NCI-H526 (cell line): ENCODE measurements around the gene DMBX1.

ENCODE experiments used
- DNase-seq, 2 experiments: peaks; one replicate each; lab custom pipeline; 2025; lab: John Stamatoyannopoulos, UW

DMBX1 gene

DNA sequence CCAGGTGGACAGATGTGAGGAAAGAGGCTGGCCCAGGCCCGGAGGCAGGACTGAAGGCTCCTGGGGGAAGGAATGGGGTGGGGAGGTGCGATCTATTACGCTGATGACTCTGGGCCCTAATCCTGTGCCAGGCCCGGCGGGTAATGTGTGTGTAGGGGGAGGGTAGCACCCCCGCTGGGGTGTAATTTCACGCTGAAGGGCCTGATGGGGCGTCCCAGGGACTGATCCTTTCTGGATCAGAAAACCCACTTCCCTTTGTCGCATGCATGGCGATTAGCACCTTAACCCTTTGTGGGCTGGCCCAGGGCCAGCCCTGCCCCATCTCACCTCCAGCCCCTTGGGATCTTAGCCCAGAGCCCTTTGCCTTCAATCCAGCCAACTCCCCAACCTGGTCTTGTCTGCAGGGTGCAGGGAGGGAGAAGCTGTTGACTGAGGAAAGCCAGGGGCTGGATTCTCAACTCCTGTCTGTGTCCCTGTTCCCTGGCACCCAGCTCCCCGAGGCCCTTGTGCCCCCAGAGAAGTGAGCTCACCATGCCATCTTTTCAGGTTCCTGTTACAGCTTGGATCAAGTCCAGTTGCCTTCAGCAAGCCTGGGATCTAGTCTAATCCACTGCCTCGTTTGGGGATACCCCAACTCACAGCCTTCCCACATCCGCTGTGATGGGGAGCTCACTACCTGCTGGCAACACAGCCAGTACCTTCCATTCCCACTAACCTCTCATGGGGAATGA, 35.8 kb downstream of the DMBX1 start:
- no peak for DNase-seq

DNA sequence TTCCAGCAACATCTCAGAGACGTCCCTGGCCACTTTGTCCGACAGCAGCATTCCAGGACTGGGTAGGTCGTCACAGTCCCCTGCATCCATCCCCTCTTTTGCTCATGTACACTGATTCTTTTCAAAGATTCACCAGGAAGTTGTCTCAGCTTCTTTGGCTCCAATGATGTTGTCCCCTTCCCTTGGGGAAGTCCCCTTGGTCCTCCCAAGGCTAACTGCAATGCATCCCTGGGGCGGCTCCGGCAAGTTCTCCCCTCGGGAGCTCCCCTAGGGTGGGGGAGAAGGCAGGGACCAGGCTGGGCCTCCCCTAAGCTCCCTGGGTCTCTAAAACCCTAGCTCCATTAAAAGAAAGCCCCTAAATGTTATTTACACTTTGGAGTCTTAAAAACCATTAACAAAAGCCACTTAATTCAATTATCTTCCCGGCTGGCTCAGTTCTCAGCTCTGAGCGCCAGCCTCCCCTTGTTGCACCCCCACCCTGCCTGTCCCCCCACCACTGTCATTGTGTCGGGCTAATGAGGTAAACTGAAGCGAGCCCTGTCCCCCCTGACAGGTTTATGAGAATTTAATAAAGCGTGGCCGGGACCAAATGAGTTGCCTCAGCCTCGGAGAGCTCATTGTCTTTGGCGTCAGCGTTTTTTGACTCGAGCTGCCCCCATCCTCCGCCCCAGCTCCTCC, 36.5 kb downstream of the DMBX1 start:
- no peak for DNase-seq

DNA sequence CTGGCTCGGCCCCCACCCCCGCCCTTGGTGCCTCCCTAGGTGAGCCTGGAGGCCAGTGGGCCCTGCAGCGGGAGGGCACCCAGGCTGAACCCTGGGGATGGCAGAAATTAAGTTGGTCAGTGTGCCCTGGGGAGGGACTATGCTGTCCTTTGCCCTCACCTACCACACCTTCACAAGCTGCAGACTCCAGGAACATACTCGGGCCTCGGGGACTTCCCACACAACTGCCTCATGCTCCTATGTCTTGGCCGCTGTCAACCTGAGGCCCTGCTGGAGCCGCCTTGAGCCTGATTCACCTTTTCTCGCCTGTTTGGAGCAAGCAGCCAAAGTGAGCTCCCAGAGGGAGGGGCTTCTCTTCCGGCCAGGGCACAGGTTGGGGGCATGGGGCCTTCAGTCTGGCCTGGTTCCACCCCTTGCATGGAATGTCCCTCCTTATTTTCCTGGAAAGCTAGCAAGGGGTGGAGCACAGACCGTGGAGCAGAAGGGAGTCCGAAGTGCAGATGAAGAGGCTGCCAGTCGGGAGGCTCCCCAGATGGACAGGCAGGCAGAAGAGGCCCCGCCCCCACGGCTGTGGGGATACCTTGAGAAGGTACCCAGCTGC, 37.2 kb downstream of the DMBX1 start:
- DNase-seq = no peak

DNA sequence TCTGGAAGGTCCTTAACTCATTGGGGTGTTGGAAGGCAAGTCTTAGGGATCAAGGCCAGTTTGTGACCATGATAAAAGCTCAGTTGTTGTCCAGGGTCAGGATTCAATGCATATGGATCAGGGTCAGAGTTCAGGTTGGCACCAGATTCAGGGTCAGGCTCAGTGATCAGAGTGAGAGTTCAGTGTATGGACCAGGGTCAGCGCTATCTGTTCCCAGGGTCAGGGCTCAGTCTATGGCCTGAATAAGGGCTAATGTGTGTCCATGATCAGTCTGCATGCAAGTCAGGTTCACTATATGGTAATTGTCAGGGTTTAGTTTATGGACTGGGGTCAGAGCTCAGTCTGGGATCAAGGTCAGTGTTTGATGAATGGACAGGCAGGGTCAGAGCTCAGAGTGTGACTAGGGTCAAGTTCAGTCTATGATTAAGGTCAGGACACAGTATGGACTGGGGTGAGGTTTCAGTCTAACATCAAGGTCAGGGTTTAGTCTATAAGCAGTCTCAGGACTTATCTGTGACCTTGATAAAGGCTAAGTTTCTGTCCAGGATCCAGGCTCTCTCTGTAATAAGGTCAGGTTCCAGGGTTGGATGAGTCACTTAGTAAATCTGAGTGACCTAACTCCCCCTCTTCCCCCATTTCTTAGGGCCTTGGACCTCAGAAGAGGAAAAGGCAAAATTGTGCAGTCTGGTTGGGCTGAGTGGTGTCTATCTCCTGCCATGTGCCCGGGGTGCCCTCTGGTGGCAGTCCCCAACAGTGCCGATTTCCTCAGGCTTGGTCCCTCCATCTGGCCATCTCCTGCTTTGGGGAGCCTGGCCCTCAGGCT, 38.0 kb downstream of the DMBX1 start:
- peak; percentile 7 to 82 for DNase-seq

DNA sequence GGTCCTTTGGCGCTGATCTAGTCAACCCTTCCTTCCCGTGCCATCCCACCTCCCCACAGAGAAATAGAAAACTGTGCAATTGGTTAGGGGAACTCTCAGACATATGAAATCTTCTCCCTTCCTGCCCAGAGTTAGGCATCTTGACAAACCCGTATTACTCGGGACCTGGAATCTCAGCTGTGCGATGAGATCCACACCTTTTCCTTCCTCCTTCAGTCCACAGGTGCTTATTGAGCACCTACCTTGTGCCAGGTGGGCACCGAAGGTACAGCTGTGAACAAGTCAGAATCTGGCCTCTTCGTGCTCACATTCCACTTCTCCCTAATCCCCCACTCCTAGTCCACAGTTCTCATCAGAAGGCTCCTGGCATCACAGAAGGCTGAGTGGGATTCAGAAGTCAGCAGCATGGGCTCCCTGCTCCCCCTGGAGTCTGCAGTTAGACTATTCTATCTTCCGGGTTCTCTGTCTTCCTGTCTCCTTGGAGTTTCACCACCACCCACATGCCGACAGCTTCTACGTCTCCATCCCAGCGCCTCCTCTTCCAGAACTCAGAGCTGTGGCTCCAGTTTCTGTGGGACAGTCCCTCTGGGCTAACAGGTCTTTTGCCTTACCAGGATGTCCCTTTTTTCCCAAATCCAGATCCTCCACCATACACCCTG, 38.8 kb downstream of the DMBX1 start:
- DNase-seq = peak in 1 of 2 experiments; percentile 29

DNA sequence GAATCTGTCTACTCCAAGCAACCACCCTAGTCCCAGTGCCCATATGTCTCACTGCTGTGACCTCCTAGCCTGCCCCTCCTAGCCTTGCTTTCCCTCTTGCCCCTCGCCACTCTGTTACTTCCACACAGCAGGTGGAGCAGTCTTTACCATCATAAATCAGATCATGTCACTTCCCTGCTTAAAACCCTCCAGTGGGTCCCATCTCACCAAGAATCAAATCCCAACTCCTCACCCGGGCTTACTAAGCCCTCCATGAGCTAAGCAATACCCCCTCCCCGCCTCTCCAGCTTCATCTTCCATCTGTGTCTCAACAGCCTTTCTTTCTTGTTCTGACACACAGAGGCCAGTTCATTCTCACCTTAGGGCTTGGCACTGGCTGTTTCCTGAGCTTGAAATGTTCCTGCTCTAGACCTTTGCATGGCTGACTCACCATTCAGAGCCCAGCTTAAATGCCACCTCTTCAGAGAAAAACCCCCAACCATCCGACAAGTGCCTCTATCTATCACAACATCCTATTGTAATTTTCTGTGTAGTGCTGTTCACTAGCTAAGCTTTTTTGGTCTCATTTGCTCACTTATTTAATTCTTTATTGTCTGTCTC, 39.5 kb downstream of the DMBX1 start:
- no peak for DNase-seq

DNA sequence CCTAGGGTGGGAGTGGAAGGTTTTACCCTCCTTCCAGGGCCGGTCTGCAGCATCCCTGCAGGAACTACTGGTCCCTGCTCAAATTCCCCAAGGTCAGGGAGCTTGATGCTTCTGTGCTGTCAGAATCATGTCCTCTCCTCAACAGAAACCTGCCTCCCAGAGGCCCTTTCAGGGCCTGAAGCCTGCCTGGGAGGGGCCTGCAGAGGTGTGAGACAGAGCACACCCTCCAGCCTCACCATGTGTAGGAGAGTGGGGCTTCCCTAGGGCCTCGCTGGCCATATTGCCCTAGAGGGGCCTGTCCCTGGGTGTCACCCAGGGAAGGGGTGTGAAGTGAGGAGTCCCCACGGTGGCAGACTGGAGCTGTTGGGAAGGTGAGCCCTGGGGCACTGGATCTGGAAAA, 40.7 kb downstream of the DMBX1 start:
- DNase-seq = no peak

DNA sequence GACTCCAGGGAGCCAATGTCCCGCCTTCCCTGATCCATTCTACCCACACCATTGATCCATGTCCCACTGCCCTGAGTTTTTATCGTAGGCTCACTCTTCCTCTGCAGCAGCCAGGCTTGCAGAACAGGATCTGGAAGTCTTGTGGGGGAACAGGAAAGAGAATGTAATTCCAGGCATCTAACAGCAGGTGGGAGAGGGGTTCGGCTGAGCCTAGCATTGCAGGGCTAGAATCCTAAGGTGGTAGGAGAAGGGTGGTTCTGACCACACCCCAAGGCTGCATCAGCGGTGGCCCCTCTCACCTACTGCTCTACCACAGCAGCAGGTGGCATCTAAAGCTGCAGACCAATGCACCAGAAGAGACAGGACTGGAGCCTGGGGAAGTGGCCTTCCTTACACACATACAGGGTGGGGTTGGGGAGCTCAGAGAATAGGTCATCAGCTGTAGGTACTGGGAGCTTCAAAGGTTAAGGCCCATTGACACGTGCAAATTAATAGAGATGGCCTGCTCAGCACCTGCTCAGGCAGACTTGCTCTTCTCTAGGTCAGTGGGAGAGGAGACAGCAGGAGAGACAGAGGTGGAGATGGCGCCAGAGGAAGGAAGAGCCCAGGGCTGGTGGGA, 41.3 kb downstream of the DMBX1 start:
- DNase-seq = peak in 1 of 2 experiments; percentile 33

DNA sequence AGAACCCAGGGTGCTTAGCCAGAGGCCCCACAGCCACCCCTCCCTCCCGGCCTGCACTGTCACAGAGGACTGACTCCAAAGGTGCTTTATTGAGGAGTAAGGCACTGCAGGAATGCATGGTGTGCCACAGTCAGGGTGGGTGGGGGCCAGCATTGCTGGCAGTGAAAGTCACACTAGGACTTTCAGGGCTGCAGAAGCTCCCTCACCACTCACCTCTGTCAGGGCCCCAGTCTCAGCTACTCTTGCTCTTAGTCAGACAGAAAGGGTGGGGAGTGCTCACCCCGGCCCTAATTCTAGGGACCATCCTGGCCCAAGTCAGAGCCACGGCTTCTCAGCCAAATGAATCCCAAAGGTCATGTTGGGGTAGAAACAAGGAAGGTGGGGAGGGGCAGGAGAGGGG, 42.5 kb downstream of the DMBX1 start:
- no peak for DNase-seq

DNA sequence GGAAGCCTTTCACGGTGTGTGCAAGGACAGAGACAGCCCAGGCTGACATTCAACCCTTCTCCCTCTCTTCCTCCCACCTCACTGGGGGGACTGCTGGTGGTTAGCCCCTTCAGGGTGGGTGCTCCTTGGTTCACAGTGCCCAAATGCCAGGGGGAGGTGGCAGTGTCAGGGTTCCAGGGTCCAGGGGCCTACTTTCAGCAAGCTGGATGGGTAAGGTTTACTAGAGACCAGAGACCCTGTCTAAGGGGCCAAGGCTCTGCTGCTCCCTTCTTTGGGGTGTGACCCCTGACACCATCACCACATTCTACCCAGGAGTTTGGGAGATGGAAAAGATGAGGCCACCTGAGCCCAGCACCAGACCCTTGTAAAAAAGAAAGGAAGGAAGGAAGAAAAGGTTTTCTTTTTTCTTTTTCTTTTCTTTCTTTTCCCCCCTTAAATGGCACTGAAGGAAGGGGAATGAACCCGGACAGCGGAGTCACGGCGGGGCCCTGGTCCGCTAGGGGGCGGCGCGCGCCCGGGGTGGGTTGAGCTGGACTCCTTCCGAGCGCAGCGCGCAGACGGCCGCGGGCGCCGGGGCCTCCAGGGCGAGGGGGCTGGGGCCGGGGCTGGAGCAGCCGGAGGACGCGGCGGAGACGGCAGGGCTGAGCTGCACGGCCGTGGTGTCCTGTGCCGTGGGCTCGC, 43.0 kb downstream of the DMBX1 start:
- DNase-seq = peak in 1 of 2 experiments; percentile 78

DNA sequence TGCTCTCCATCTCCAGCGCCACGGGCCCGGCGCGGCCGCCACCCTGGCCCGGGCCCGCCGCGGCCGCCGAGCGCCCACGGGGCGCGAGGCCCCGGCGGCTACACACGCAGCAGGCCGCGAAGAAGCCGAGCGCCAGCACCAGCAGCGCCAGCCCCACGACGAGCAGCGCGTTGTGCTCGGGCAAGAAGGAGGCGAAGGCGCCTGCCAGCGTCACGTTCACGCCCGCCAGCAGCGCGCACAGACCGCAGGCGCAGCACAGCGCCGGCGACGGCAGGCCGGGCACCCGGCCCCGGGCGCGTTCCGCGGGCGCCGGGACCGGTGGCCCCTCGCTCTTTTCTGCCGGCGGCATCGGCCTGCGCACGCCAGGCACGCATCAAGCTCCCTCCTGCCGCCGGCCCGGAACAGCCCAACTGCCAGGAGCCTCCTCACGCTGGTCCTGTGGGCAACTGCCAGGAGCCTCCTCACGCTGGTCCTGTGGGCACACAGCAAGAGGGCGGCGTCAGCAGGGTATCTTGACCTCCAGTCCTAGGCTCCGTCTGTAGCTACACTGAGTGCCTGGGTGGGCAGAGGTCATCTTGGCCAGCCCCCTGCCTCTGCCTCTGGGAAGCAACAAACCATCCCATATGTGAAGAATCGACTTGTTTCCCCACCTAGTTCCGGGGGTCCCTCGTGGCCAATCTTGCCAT, 43.7 kb downstream of the DMBX1 start:
- peak in 1 of 2 experiments; percentile 78 for DNase-seq

DNA sequence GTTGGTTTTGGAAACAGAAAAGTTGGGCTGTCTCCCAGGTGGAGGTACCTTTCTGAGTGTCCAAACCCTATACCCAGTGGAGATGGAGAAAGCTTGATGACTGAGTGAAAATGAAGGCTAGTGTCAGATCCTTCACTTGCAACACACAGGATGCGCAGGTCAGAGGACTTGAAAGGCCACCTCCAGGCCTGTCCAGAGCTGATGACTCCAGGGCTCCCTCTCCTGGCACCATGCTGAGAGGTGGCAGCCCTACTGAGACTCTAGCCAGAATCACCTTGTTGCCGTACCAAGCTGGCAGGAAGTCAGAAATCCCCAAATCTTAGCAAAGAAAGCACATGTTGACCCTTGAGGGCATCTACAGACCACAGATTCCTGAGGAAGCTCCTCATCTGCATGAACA, 45.4 kb downstream of the DMBX1 start:
- DNase-seq = peak in 1 of 2 experiments; percentile 35

DNA sequence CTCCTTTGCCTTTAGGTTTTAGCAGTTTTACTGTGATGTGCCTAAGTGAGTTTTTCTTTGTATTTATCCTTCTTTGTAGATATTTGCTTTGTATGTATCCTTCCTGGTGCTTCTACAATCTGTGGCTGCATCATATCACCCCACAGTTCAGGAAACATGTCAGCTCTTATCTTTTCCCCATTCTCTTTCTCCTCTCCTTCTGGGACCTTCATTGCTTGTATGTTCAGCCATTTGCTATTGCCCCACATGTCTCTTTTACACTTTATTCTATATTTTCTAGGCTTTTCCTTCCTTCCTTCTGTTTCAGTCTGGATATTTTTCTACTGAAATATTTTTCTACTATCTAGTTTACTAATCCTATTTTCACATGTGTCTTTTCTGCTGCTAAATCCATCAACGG, 46.9 kb downstream of the DMBX1 start:
- DNase-seq = no peak

DNA sequence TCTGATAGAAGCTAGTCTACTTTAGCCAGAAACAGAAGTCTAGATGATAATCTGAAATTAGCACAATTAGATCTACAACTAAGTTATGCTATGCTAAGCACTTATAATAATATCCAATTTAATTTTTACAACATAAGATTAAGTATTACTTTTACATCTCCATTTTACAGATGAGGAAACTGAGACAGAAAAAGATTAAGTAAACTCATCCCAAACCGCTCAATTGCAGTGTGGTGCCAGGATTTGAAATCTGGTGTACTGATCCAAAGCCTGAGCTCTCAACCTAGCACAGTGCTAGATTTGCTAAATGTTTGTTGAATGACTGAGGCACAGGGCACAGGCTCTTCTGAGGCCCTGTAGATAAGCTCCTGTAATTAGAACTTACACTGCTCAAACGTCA, 48.0 kb downstream of the DMBX1 start:
- DNase-seq = no peak

DNA sequence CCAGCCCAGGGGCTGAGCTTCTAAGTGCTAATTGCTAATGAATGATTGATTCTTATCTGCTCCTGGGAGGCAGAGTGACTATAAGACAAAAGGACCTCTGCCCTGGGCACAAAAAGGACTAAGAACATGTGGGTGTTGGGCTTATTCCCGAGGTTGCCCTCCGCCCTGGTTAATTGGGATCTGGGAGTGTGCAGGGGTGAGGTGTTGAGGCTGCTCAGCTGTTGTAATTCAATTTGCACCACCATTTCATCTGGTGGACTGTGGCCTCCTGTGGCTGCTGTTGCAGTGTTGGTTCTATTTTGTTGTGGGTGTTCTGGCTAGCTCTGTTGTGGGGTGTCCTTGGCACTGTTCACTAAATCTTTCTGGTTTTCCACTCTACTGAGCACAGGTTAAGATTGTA, 48.5 kb downstream of the DMBX1 start:
- no peak for DNase-seq
